Measurements from ENCODE around the gene PSME3.

DNA sequence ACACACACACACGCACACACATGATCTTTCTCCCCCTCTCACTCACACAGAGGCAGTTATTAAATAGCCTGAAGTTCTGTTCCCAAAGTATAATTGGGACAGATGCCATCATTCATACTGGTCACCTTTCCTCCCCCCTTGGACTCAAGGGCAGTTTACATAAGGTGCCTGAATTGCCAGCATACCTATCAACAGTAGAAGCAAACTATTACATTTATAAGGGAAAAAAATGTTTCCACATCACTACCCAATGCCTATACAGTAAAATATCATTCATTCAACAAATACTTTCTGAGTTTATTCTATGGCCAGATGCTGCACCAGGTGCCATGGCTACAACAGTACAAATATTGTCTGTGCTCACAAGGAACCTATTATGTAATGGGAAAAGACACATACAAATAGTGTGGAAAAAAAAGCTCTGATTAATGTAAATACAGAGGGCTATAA lies 28.3 kb upstream of the PSME3 start:
- TF ChIP-seq, protein P1, sequence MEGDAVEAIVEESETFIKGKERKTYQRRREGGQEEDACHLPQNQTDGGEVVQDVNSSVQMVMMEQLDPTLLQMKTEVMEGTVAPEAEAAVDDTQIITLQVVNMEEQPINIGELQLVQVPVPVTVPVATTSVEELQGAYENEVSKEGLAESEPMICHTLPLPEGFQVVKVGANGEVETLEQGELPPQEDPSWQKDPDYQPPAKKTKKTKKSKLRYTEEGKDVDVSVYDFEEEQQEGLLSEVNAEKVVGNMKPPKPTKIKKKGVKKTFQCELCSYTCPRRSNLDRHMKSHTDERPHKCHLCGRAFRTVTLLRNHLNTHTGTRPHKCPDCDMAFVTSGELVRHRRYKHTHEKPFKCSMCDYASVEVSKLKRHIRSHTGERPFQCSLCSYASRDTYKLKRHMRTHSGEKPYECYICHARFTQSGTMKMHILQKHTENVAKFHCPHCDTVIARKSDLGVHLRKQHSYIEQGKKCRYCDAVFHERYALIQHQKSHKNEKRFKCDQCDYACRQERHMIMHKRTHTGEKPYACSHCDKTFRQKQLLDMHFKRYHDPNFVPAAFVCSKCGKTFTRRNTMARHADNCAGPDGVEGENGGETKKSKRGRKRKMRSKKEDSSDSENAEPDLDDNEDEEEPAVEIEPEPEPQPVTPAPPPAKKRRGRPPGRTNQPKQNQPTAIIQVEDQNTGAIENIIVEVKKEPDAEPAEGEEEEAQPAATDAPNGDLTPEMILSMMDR (IDR thresholded peaks at IDR 0.05) = no peak
- no peak for TF ChIP-seq YY1 (IDR thresholded peaks at IDR 0.05; ENCODE audit: low read depth)
- TF ChIP-seq SIN3A (IDR thresholded peaks at IDR 0.05; ENCODE audit: borderline replicate concordance, low read depth, low read length) = no peak
- TF ChIP-seq, protein P2, sequence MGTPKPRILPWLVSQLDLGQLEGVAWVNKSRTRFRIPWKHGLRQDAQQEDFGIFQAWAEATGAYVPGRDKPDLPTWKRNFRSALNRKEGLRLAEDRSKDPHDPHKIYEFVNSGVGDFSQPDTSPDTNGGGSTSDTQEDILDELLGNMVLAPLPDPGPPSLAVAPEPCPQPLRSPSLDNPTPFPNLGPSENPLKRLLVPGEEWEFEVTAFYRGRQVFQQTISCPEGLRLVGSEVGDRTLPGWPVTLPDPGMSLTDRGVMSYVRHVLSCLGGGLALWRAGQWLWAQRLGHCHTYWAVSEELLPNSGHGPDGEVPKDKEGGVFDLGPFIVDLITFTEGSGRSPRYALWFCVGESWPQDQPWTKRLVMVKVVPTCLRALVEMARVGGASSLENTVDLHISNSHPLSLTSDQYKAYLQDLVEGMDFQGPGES (IDR thresholded peaks at IDR 0.05; ENCODE audit: low read depth, low read length) = no peak
- no peak for TF ChIP-seq RFX5 (IDR thresholded peaks at IDR 0.05; ENCODE audit: low read length)
- TF ChIP-seq, protein P3, sequence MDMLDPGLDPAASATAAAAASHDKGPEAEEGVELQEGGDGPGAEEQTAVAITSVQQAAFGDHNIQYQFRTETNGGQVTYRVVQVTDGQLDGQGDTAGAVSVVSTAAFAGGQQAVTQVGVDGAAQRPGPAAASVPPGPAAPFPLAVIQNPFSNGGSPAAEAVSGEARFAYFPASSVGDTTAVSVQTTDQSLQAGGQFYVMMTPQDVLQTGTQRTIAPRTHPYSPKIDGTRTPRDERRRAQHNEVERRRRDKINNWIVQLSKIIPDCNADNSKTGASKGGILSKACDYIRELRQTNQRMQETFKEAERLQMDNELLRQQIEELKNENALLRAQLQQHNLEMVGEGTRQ (IDR thresholded peaks at IDR 0.05; ENCODE audit: borderline replicate concordance, low read depth, low read length) = no peak
- no peak for TF ChIP-seq JUND (IDR thresholded peaks at IDR 0.05)
